HEK293 (cell line): ENCODE measurements around the gene PHACTR1.

ENCODE experiments used
- CTCF ChIA-PET: fragments of 350-600 bp; formaldehyde crosslinking; extraction: SDS; loops from one replicate; lab custom pipeline; 2021; ENCODE audit warnings: antibody characterized with exemption; lab: Yijun Ruan, JAX
- POLR2A ChIA-PET: fragments of 300-600 bp; formaldehyde crosslinking; extraction: SDS; loops from one replicate; lab custom pipeline; 2020; ENCODE audit warnings: antibody characterized with exemption, inconsistent platforms; lab: Yijun Ruan, JAX
- H3K27ac ChIP-seq: fragments of 200-500 bp; sonication (Bioruptor generic); 2 replicates; pipeline ENCODE4 v1.5.1; 2014; ENCODE audit warnings: low read depth, low read length, control low read depth, inconsistent platforms; ENCODE audit errors: extremely low read depth
- H3K36me3 ChIP-seq, 2 experiments: fragments of 200-500 bp in 1 of 2; sonication (Bioruptor generic) in 1 of 2; 1 replicate in 1 of 2; 2 replicates in 1 of 2; pipeline ENCODE4 v1.5.1; 2014 to 2017; ENCODE audit warnings: inconsistent platforms in 2 of 2, low read length in 2 of 2; ENCODE audit not compliant: control insufficient read depth in 2 of 2, insufficient read depth in 1 of 2
- H3K4me1 ChIP-seq: fragments of 200-500 bp; sonication (Bioruptor generic); 2 replicates; pipeline ENCODE4 v1.5.1; 2014; ENCODE audit warnings: mild to moderate bottlenecking, low read length, inconsistent platforms; ENCODE audit not compliant: control insufficient read depth, insufficient read depth
- H3K4me3 ChIP-seq: 2 replicates; pipeline ENCODE4 v1.5.1; 2011; ENCODE audit warnings: low read depth, mild to moderate bottlenecking, control low read depth, low read length, moderate library complexity
- H3K9me3 ChIP-seq: fragments of 200-500 bp; sonication (Bioruptor generic); 2 replicates; pipeline ENCODE4 v1.5.1; 2014; ENCODE audit warnings: low read depth, low read length, inconsistent platforms; ENCODE audit not compliant: control insufficient read depth, insufficient read depth
- FEZF1 ChIP-seq: fragments of 450-650 bp; formaldehyde crosslinking; IDR thresholded peaks from 2 replicates; pipeline ENCODE4 v1.5.1; 2016; ENCODE audit warnings: missing biosample characterization, missing genetic modification characterization
- KLF10 ChIP-seq: fragments of 450-650 bp; IDR thresholded peaks from 2 replicates; pipeline ENCODE4 v1.5.1; 2018; ENCODE audit warnings: missing biosample characterization, mild to moderate bottlenecking, missing genetic modification characterization
- MZF1 ChIP-seq: fragments of 450-650 bp; formaldehyde crosslinking; IDR thresholded peaks from 2 replicates; pipeline ENCODE4 v1.5.1; 2017; ENCODE audit warnings: missing biosample characterization, missing genetic modification characterization, borderline replicate concordance
- YY2 ChIP-seq: fragments of 450-650 bp; formaldehyde crosslinking; IDR thresholded peaks from 2 replicates; pipeline ENCODE4 v1.5.1; 2016; ENCODE audit warnings: missing biosample characterization, missing genetic modification characterization
- ZFP69B ChIP-seq: fragments of 450-650 bp; formaldehyde crosslinking; IDR thresholded peaks from 2 replicates; pipeline ENCODE4 v1.5.1; 2016; ENCODE audit warnings: missing biosample characterization, missing genetic modification characterization
- ZNF169 ChIP-seq: fragments of 450-650 bp; formaldehyde crosslinking; IDR thresholded peaks from 2 replicates; pipeline ENCODE4 v1.5.1; 2016; ENCODE audit warnings: missing biosample characterization, missing genetic modification characterization
- ZNF174 ChIP-seq: fragments of 450-650 bp; formaldehyde crosslinking; IDR thresholded peaks from 2 replicates; pipeline ENCODE4 v1.5.0; 2017; ENCODE audit warnings: missing biosample characterization, mild to moderate bottlenecking, missing genetic modification characterization
- ZNF19 ChIP-seq: fragments of 450-650 bp; formaldehyde crosslinking; IDR thresholded peaks from 2 replicates; pipeline ENCODE4; 2016; ENCODE audit warnings: missing biosample characterization, missing genetic modification characterization, low read depth
- ZNF2 ChIP-seq: fragments of 450-650 bp; formaldehyde crosslinking; IDR thresholded peaks from 2 replicates; pipeline ENCODE4 v1.5.1; 2016; ENCODE audit warnings: missing biosample characterization, missing genetic modification characterization
- ZNF248 ChIP-seq: fragments of 450-650 bp; formaldehyde crosslinking; IDR thresholded peaks from 2 replicates; pipeline ENCODE4 v1.5.1; 2017; ENCODE audit warnings: missing biosample characterization, missing genetic modification characterization
- ZNF501 ChIP-seq: fragments of 450-650 bp; formaldehyde crosslinking; IDR thresholded peaks from 2 replicates; pipeline ENCODE4 v1.5.1; 2016; ENCODE audit warnings: missing biosample characterization, missing genetic modification characterization
- ZNF561 ChIP-seq: fragments of 450-650 bp; IDR thresholded peaks from 2 replicates; pipeline ENCODE4 v1.5.1; 2018; ENCODE audit warnings: missing biosample characterization, missing genetic modification characterization, borderline replicate concordance
- ZNF571 ChIP-seq: fragments of 450-650 bp; formaldehyde crosslinking; IDR thresholded peaks from 2 replicates; pipeline ENCODE4 v1.5.0; 2017; ENCODE audit warnings: missing biosample characterization, missing genetic modification characterization
- ZNF600 ChIP-seq: fragments of 450-650 bp; formaldehyde crosslinking; IDR thresholded peaks from 2 replicates; pipeline ENCODE4 v1.5.1; 2016; ENCODE audit warnings: missing biosample characterization, missing genetic modification characterization
- ZNF747 ChIP-seq: fragments of 450-650 bp; formaldehyde crosslinking; IDR thresholded peaks from 2 replicates; pipeline ENCODE4 v1.5.1; 2016; ENCODE audit warnings: missing biosample characterization, missing genetic modification characterization
- ZNF76 ChIP-seq: fragments of 450-650 bp; formaldehyde crosslinking; IDR thresholded peaks from 2 replicates; pipeline ENCODE4; 2016; ENCODE audit warnings: low read depth, missing biosample characterization, missing genetic modification characterization, borderline replicate concordance
- ZNF777 ChIP-seq: fragments of 450-650 bp; formaldehyde crosslinking; IDR thresholded peaks from 2 replicates; pipeline ENCODE4 v1.5.1; 2017; ENCODE audit warnings: missing biosample characterization, missing genetic modification characterization, borderline replicate concordance
- ZXDB ChIP-seq: fragments of 450-650 bp; formaldehyde crosslinking; IDR thresholded peaks from 2 replicates; pipeline ENCODE4 v1.5.1; 2016; ENCODE audit warnings: missing biosample characterization, missing genetic modification characterization
- TF ChIP-seq, protein P1 (sequence below): fragments of 450-650 bp; formaldehyde crosslinking; optimal IDR thresholded peaks from 2 replicates; pipeline ENCODE3; 2016; ENCODE audit warnings: missing biosample characterization, mild to moderate bottlenecking, missing genetic modification characterization
- TF ChIP-seq, protein P2 (sequence below): fragments of 450-650 bp; formaldehyde crosslinking; IDR thresholded peaks from 2 replicates; pipeline ENCODE4 v1.5.1; 2016; ENCODE audit warnings: missing biosample characterization, missing genetic modification characterization
- TF ChIP-seq, protein P3 (sequence below): fragments of 450-650 bp; formaldehyde crosslinking; IDR thresholded peaks from 2 replicates; pipeline ENCODE4 v1.5.1; 2016; ENCODE audit warnings: missing biosample characterization, missing genetic modification characterization, borderline replicate concordance
- TF ChIP-seq, protein P4 (sequence below): fragments of 450-650 bp; formaldehyde crosslinking; IDR thresholded peaks from 2 replicates; pipeline ENCODE4 v1.5.1; 2017; ENCODE audit warnings: missing biosample characterization, missing genetic modification characterization

The PHACTR1 gene

DNA sequence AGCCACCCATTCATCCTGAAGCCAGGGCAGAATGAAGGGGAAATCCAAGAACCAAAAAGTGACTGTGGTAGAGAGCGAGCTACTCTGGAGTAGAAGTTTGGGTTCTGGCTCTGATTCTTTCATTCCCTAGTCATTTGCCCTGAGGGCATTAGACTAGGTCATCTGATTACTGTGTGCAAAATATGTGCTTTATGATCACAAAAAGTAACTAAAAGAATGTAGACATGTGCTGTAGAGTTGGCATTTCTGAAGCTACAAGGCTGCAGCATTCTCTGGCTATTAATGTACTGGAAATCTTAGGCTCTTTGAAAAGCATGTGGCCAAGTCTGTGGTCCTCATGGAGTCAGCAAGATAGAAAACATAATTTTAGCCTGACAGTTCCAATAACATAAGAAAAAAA lies 517.6 kb downstream of the PHACTR1 start (continued):
- TF ChIP-seq, protein P1, sequence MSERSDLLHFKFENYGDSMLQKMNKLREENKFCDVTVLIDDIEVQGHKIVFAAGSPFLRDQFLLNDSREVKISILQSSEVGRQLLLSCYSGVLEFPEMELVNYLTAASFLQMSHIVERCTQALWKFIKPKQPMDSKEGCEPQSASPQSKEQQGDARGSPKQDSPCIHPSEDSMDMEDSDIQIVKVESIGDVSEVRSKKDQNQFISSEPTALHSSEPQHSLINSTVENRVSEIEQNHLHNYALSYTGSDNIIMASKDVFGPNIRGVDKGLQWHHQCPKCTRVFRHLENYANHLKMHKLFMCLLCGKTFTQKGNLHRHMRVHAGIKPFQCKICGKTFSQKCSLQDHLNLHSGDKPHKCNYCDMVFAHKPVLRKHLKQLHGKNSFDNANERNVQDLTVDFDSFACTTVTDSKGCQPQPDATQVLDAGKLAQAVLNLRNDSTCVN (tag by site-specific recombination) = no peak
- TF ChIP-seq ZNF501 (tag by site-specific recombination) = no peak
- no peak for TF ChIP-seq ZNF561 (tag by site-specific recombination)
- TF ChIP-seq, protein P2, sequence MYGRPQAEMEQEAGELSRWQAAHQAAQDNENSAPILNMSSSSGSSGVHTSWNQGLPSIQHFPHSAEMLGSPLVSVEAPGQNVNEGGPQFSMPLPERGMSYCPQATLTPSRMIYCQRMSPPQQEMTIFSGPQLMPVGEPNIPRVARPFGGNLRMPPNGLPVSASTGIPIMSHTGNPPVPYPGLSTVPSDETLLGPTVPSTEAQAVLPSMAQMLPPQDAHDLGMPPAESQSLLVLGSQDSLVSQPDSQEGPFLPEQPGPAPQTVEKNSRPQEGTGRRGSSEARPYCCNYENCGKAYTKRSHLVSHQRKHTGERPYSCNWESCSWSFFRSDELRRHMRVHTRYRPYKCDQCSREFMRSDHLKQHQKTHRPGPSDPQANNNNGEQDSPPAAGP (tag by site-specific recombination) = no peak
- no peak for TF ChIP-seq ZNF248 (tag by site-specific recombination)
- TF ChIP-seq, all 188 proteins: peak for 0

DNA sequence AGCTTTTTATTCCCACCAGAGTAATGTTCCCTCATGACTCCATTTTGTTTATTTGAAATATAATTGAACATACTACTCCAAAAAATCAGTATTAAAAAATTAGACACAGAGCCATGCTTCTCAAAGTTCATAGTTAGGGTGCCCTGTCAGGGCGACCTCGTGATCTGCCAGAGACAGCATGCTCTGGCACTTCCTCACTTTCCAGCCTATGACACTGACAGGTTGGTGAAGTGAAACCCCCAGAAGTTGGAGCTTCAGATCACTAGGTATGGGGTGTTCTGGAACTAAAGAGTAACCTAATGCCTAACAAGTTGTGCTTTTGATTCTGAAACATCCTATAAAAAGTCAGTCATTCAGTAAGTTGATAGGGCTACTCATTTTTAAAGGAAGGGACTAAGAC lies 518.8 kb downstream of the PHACTR1 start:
- H3K27ac ChIP-seq = no peak overlapping the region
- ChIA-PET CTCF (interaction anchor here (1.0 kb wide), 2 partner anchors 10 to 40 kb away, joined by 3 to 4 read pairs; no protein-coding TSS in a partner anchor), POLR2A (interaction anchor here (1.1 kb wide), 1 partner anchor 93 kb away, joined by 3 read pairs; the partner anchor contains the start of gene TBC1D7)
- no peaks in the 10 kb centered on the region for H3K9me3 ChIP-seq
- TF ChIP-seq YY2 (no peak), FEZF1 (tag by site-specific recombination) (no peak), ZNF777 (tag by site-specific recombination) (no peak), ZNF600 (no peak), MZF1 (tag by site-specific recombination) (no peak), ZNF747 (tag by site-specific recombination) (no peak)
- TF ChIP-seq, protein P3, sequence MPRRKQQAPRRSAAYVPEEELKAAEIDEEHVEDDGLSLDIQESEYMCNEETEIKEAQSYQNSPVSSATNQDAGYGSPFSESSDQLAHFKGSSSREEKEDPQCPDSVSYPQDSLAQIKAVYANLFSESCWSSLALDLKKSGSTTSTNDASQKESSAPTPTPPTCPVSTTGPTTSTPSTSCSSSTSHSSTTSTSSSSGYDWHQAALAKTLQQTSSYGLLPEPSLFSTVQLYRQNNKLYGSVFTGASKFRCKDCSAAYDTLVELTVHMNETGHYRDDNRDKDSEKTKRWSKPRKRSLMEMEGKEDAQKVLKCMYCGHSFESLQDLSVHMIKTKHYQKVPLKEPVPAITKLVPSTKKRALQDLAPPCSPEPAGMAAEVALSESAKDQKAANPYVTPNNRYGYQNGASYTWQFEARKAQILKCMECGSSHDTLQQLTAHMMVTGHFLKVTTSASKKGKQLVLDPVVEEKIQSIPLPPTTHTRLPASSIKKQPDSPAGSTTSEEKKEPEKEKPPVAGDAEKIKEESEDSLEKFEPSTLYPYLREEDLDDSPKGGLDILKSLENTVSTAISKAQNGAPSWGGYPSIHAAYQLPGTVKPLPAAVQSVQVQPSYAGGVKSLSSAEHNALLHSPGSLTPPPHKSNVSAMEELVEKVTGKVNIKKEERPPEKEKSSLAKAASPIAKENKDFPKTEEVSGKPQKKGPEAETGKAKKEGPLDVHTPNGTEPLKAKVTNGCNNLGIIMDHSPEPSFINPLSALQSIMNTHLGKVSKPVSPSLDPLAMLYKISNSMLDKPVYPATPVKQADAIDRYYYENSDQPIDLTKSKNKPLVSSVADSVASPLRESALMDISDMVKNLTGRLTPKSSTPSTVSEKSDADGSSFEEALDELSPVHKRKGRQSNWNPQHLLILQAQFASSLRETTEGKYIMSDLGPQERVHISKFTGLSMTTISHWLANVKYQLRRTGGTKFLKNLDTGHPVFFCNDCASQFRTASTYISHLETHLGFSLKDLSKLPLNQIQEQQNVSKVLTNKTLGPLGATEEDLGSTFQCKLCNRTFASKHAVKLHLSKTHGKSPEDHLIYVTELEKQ (tag by site-specific recombination) = no peak
- TF ChIP-seq, all 188 proteins: peak for 0
- H3K4me1 ChIP-seq = no peaks in the 10 kb centered on the region
- H3K36me3 ChIP-seq = no peaks in the 10 kb centered on the region
- H3K4me3 ChIP-seq = no peak overlapping the region

DNA sequence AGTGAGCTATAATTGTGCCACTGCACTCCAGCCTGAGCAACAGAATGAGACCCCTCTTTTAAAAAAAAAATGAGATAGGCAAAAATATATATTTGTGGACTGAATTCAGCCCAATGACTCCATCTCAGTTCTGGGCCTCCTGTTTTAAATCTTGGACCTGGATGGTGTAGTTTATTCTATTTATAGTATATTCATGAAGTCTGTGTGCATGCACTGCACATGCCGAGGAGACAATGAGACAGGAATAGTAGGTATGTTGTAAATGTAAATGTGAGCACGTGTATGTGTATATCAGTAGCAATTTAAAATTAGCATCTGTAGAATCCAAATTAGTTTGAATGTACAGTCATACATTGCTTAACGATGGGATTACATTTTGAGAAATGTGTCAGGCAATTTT lies 520.8 kb downstream of the PHACTR1 start:
- ChIA-PET CTCF (no interaction called here), POLR2A (no interaction called here)
- Histone ChIP-seq H3K4me1 (no peaks in the 10 kb centered on the region), H3K9me3 (no peaks in the 10 kb centered on the region), H3K36me3 (no peaks in the 10 kb centered on the region), H3K27ac (no peak overlapping the region), H3K4me3 (no peak overlapping the region)
- TF ChIP-seq ZNF571 = no peak
- TF ChIP-seq ZFP69B (tag by site-specific recombination) = no peak
- TF ChIP-seq ZNF19 = no peak

DNA sequence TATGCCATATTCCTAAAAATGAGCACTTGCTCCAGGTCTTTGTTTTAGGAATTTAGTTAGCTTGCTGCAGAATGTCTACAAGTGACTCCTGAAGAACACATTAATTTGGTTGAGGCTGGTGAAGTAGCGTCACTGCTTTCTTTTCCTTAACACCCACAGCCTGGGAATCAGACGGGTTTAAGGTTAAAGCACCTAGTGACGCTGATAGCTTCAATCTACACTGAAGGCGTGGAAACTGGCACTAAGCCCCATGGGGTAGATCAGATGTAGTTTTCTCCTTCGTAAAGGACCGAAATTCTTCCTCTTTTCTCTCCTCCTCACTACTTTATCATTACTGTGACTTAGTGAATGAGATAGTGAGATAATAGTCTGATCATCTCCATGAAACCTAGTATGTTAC lies 521.5 kb downstream of the PHACTR1 start:
- H3K27ac ChIP-seq = no peak overlapping the region
- ChIA-PET POLR2A (no interaction called here), CTCF (no interaction called here)
- H3K36me3 ChIP-seq = no peaks in the 10 kb centered on the region
- no peaks in the 10 kb centered on the region for H3K9me3 ChIP-seq
- no peaks in the 10 kb centered on the region for H3K4me1 ChIP-seq
- H3K4me3 ChIP-seq = no peak overlapping the region
- TF ChIP-seq KLF10 = no peak
- no peak for TF ChIP-seq ZNF2 (tag by site-specific recombination)
- no peak for TF ChIP-seq ZNF76 (tag by site-specific recombination)
- TF ChIP-seq ZNF169 = no peak
- TF ChIP-seq ZNF174 (tag by site-specific recombination) = no peak
- no peak for TF ChIP-seq ZXDB (tag by site-specific recombination)
- TF ChIP-seq, protein P4, sequence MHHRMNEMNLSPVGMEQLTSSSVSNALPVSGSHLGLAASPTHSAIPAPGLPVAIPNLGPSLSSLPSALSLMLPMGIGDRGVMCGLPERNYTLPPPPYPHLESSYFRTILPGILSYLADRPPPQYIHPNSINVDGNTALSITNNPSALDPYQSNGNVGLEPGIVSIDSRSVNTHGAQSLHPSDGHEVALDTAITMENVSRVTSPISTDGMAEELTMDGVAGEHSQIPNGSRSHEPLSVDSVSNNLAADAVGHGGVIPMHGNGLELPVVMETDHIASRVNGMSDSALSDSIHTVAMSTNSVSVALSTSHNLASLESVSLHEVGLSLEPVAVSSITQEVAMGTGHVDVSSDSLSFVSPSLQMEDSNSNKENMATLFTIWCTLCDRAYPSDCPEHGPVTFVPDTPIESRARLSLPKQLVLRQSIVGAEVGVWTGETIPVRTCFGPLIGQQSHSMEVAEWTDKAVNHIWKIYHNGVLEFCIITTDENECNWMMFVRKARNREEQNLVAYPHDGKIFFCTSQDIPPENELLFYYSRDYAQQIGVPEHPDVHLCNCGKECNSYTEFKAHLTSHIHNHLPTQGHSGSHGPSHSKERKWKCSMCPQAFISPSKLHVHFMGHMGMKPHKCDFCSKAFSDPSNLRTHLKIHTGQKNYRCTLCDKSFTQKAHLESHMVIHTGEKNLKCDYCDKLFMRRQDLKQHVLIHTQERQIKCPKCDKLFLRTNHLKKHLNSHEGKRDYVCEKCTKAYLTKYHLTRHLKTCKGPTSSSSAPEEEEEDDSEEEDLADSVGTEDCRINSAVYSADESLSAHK = no peak
